K562 (cell line): Measurements from ENCODE around the gene SRGN. TPM values are rescaled to one million over a fixed set of nuclear protein-coding genes. Genes with fewer than 3 reads are reported as not detected.

Experiments
- ETV6 ChIP-seq, 3 experiments: fragments of 150-350 bp in 1 of 3; sonication (generic) in 1 of 3; formaldehyde crosslinking in 1 of 3; IDR thresholded peaks; 2 replicates each; pipeline versions ENCODE4 v1.6.1 to v1.8.0; 2014 to 2022; ENCODE audit warnings: borderline replicate concordance in 2 of 3, low read depth in 2 of 3, antibody characterized with exemption in 1 of 3, low read length in 1 of 3, mild to moderate bottlenecking in 1 of 3, missing genetic modification reagents in 1 of 3
- FOXJ3 ChIP-seq: sonication (generic); formaldehyde crosslinking; IDR thresholded peaks from 2 replicates; pipeline ENCODE4 v1.4.0; 2020; ENCODE audit warnings: mild to moderate bottlenecking, missing genetic modification reagents
- JUND ChIP-seq, 2 experiments: IDR thresholded peaks; 2 replicates in 1 of 2; 3 replicates in 1 of 2; pipeline ENCODE4 v1.6.1; 2011; ENCODE audit warnings: borderline replicate concordance in 2 of 2, low read depth in 2 of 2, low read length in 2 of 2, improper control_type of control experiment in 1 of 2, missing biosample characterization in 1 of 2, missing genetic modification characterization in 1 of 2, missing genetic modification reagents in 1 of 2
- NCOA4 ChIP-seq: fragments of 450-650 bp; IDR thresholded peaks from 2 replicates; pipeline ENCODE4 v1.6.1; 2018; ENCODE audit warnings: mild to moderate bottlenecking; ENCODE audit not compliant: partially characterized antibody
- NR3C1 ChIP-seq: sonication (generic); formaldehyde crosslinking; IDR thresholded peaks from 2 replicates; pipeline ENCODE4 v1.8.1; 2022; ENCODE audit warnings: missing genetic modification reagents
- POLR3G ChIP-seq: IDR thresholded peaks from 2 replicates; pipeline ENCODE4 v1.6.1; 2011; ENCODE audit not compliant: insufficient read length, insufficient replicate concordance; ENCODE audit errors: extremely low read depth
- SRF ChIP-seq, 2 experiments: fragments of 250-450, 450-650 bp in 1 of 2; sonication (Bioruptor Pico) in 1 of 2; sonication (generic) in 1 of 2; formaldehyde crosslinking; IDR thresholded peaks; 2 replicates each; pipeline versions ENCODE4 v1.5.0 to v1.5.1; 2020 to 2022; ENCODE audit warnings: mild to moderate bottlenecking in 1 of 2, missing genetic modification reagents in 1 of 2
- ZNF212 ChIP-seq: fragments of 450-650 bp; formaldehyde crosslinking; IDR thresholded peaks from 2 replicates; pipeline ENCODE4 v1.4.0; 2020; ENCODE audit warnings: mild to moderate bottlenecking
- ZNF23 ChIP-seq: fragments of 250-450 bp; sonication (Bioruptor Pico); IDR thresholded peaks from 2 replicates; pipeline ENCODE4 v1.4.0; 2020; ENCODE audit warnings: mild to moderate bottlenecking
- ZNF282 ChIP-seq: sonication (generic); formaldehyde crosslinking; IDR thresholded peaks from 2 replicates; pipeline ENCODE4 v1.8.1; 2023; ENCODE audit warnings: missing genetic modification reagents
- ZNF316 ChIP-seq: fragments of 450-650 bp; IDR thresholded peaks from 2 replicates; pipeline ENCODE4 v1.6.1; 2016
- ZNF780A ChIP-seq: fragments of 250-450 bp; sonication (Bioruptor Pico); IDR thresholded peaks from 2 replicates; pipeline ENCODE4 v1.5.0; 2021; ENCODE audit warnings: mild to moderate bottlenecking
- polyA plus RNA-seq, 8 experiments: library from polyadenylated mRNA; depleted of rRNA in 4 of 8; stranded (reverse) in 5 of 8; unstranded in 3 of 8; fragments of >200 nt; fragmentation: Nextera tagmentation in 2 of 8; fragmentation: Illumina TruSeq in 1 of 8; extraction: Ambion mirVana in 2 of 8; extraction: Trizol in 1 of 8; gene quantifications; 2 replicates each; pipeline versions ENCODE4 v1.2.1 to v1.2.3, GENCODE V29; 2011 to 2014; ENCODE audit warnings: inconsistent platforms in 1 of 8, missing spikeins in 1 of 8
- total RNA-seq, 7 experiments: library from RNA; depleted of rRNA in 6 of 7; stranded (reverse); fragments of >200 nt in 6 of 7; fragmentation: Illumina TruSeq in 2 of 7; extraction: Trizol in 2 of 7; gene quantifications; 2 replicates each; pipeline versions ENCODE4 v1.2.1 to v1.2.3, GENCODE V29; 2011 to 2021; ENCODE audit warnings: low replicate concordance in 1 of 7
- TF ChIP-seq, protein P1 (sequence below): fragments of 250-450 bp; sonication (Bioruptor Pico); IDR thresholded peaks from 2 replicates; pipeline ENCODE4 v1.8.0; 2022; ENCODE audit warnings: moderate library complexity, mild to moderate bottlenecking, inconsistent platforms
- TF ChIP-seq, protein P2 (sequence below): fragments of 450-650 bp; formaldehyde crosslinking; IDR thresholded peaks from 2 replicates; pipeline ENCODE4 v1.4.0; 2020; ENCODE audit warnings: mild to moderate bottlenecking
- TF ChIP-seq, protein P3 (sequence below): fragments of 250-450 bp; sonication (Bioruptor Pico); IDR thresholded peaks from 2 replicates; pipeline ENCODE4 v1.8.0; 2022; ENCODE audit warnings: moderate library complexity, mild to moderate bottlenecking, inconsistent platforms
- TF ChIP-seq, protein P4 (sequence below): fragments of 450-650 bp; IDR thresholded peaks from 2 replicates; pipeline ENCODE4 v1.6.1; 2017; ENCODE audit warnings: mild to moderate bottlenecking, moderate library complexity
- TF ChIP-seq, protein P5 (sequence below): fragments of 250-450 bp; sonication (Bioruptor Pico); IDR thresholded peaks from 2 replicates; pipeline ENCODE4 v1.5.0; 2021
- TF ChIP-seq, protein P6 (sequence below): fragments of 450-650 bp; formaldehyde crosslinking; conservative IDR thresholded peaks from 2 replicates; pipeline ENCODE4 v1.4.0; 2022; ENCODE audit warnings: mild to moderate bottlenecking, missing genetic modification characterization

The SRGN gene
- total and polyA plus RNA-seq, 9 of the 15 experiments (the other 6 are each of a cell fraction or from before 2014, with no cell fraction given) = 136 to 304 (median 180) TPM

DNA sequence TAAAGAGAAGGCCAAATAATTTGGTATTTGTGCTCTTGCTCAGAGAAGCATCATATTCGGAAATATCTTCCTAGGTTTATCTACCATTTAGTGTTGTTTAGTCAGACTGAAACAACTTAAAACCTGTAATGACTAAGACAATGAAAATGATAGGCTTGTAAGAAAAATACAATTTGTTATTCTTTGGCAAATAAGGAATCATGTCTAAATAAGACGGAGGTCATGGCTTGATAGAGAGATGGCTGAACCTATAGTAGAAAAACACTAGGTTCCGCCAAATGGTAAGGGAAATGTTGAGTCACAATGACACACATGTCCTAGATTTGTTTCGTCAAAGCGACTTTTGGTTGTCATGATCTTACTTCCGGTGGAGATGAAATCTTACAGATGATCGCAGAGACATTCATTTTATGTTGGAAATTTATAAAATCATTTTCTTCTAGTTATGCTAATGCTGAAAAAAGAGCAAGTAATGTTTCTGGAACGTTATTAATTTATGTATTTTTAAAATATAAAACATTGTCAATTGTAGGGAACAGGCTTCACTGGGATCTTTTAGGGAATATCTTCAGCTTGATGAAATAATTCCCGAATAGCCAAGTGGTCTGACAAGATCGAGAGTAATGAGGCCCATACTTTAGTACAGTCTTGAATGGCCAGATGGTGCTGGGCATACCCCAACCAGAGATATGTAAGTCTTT, 1.0 kb downstream of the SRGN start (continued):
- TF ChIP-seq, protein P1, sequence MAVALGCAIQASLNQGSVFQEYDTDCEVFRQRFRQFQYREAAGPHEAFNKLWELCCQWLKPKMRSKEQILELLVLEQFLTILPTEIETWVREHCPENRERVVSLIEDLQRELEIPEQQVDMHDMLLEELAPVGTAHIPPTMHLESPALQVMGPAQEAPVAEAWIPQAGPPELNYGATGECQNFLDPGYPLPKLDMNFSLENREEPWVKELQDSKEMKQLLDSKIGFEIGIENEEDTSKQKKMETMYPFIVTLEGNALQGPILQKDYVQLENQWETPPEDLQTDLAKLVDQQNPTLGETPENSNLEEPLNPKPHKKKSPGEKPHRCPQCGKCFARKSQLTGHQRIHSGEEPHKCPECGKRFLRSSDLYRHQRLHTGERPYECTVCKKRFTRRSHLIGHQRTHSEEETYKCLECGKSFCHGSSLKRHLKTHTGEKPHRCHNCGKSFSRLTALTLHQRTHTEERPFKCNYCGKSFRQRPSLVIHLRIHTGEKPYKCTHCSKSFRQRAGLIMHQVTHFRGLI (CRISPR knock-in tag) = 0 out of 2 replicates have a peak, but pooled peaks have one; percentile 29
- no peak for TF ChIP-seq POLR3G
- TF ChIP-seq ZNF780A = no peak
- TF ChIP-seq ZNF316 = peak; percentile 93
- no peak for TF ChIP-seq ZNF282 (CRISPR knock-in tag)
- TF ChIP-seq, protein P2, sequence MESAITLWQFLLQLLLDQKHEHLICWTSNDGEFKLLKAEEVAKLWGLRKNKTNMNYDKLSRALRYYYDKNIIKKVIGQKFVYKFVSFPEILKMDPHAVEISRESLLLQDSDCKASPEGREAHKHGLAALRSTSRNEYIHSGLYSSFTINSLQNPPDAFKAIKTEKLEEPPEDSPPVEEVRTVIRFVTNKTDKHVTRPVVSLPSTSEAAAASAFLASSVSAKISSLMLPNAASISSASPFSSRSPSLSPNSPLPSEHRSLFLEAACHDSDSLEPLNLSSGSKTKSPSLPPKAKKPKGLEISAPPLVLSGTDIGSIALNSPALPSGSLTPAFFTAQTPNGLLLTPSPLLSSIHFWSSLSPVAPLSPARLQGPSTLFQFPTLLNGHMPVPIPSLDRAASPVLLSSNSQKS (CRISPR knock-in tag) = no peak
- TF ChIP-seq, protein P3, sequence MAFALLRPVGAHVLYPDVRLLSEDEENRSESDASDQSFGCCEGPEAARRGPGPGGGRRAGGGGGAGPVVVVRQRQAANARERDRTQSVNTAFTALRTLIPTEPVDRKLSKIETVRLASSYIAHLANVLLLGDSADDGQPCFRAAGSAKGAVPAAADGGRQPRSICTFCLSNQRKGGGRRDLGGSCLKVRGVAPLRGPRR (CRISPR knock-in tag) = no peak
- TF ChIP-seq, protein P4, sequence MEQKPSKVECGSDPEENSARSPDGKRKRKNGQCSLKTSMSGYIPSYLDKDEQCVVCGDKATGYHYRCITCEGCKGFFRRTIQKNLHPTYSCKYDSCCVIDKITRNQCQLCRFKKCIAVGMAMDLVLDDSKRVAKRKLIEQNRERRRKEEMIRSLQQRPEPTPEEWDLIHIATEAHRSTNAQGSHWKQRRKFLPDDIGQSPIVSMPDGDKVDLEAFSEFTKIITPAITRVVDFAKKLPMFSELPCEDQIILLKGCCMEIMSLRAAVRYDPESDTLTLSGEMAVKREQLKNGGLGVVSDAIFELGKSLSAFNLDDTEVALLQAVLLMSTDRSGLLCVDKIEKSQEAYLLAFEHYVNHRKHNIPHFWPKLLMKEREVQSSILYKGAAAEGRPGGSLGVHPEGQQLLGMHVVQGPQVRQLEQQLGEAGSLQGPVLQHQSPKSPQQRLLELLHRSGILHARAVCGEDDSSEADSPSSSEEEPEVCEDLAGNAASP = no peak
- no peak for TF ChIP-seq SRF (CRISPR knock-in tag; IDR thresholded peaks at IDR 0.05)
- TF ChIP-seq JUND (IDR thresholded peaks at IDR 0.05; ENCODE audit: borderline replicate concordance, low read depth, low read length) = peak; percentile 95
- peak; percentile 99 for TF ChIP-seq JUND (tag; IDR thresholded peaks at IDR 0.05; ENCODE audit: borderline replicate concordance, low read depth, low read length)
- TF ChIP-seq, protein P5, sequence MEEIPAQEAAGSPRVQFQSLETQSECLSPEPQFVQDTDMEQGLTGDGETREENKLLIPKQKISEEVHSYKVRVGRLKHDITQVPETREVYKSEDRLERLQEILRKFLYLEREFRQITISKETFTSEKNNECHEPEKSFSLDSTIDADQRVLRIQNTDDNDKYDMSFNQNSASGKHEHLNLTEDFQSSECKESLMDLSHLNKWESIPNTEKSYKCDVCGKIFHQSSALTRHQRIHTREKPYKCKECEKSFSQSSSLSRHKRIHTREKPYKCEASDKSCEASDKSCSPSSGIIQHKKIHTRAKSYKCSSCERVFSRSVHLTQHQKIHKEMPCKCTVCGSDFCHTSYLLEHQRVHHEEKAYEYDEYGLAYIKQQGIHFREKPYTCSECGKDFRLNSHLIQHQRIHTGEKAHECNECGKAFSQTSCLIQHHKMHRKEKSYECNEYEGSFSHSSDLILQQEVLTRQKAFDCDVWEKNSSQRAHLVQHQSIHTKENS (CRISPR knock-in tag) = no peak
- no peak for TF ChIP-seq NR3C1
- TF ChIP-seq ZNF212 = no peak
- no peak for TF ChIP-seq FOXJ3 (CRISPR knock-in tag)
- TF ChIP-seq, protein P6, sequence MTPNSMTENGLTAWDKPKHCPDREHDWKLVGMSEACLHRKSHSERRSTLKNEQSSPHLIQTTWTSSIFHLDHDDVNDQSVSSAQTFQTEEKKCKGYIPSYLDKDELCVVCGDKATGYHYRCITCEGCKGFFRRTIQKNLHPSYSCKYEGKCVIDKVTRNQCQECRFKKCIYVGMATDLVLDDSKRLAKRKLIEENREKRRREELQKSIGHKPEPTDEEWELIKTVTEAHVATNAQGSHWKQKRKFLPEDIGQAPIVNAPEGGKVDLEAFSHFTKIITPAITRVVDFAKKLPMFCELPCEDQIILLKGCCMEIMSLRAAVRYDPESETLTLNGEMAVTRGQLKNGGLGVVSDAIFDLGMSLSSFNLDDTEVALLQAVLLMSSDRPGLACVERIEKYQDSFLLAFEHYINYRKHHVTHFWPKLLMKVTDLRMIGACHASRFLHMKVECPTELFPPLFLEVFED = no peak
- no peak for TF ChIP-seq ZNF23 (CRISPR knock-in tag)
- no peak for TF ChIP-seq ETV6 (IDR thresholded peaks at IDR 0.05; ENCODE audit: borderline replicate concordance in 1 of 2, low read depth in 2 of 2, low read length in 1 of 2)
- no peak for TF ChIP-seq ETV6 (CRISPR knock-in tag; IDR thresholded peaks at IDR 0.05; ENCODE audit: borderline replicate concordance)
- TF ChIP-seq NCOA4 = no peak
